Stimulated activated CD4-positive, alpha-beta T cell treated with anti-CD3 and anti-CD28 coated beads, Interleukin-12 subunit alpha, Interleukin-12 subunit beta, amount 100 ng/mL, for 4 hours (primary cell): Measurements from ENCODE around the gene TNRC6B.
"Not testable (repeated sequence)": the region's sequence is repeated elsewhere in the genome, so short reads cannot be mapped to it uniquely, and the experiment has no call there.

Experiments
- DNase-seq: peaks from one replicate; pipeline ENCODE4 v3.0.0-alpha.2; 2020

The TNRC6B gene

GRCh38 chr22:40177738-40178416, at the start of gene TNRC6B:
TSS of gene TNRC6B (plus strand) at chr22:40177925. CDS start at chr22:40178136, 211 bp downstream.
- peak; percentile 48 for DNase-seq

- no peak for DNase-seq
Measured at GRCh38 chr22:40128989-40129388, 48.7 kb upstream of the TNRC6B start.

- DNase-seq: no peak
Measured at GRCh38 chr22:40137132-40137531, 40.6 kb upstream of the TNRC6B start.

GRCh38 chr22:40138866-40139265, 38.9 kb upstream of the TNRC6B start:
- no peak for DNase-seq

- no peak for DNase-seq
Measured at GRCh38 chr22:40147388-40148176, 30.1 kb upstream of the TNRC6B start.

- no peak for DNase-seq
Measured at GRCh38 chr22:40153192-40153591, 24.5 kb upstream of the TNRC6B start.

- no peak for DNase-seq
Measured at GRCh38 chr22:40153705-40154104, 24.0 kb upstream of the TNRC6B start.

- no peak for DNase-seq
Measured at GRCh38 chr22:40156001-40156516, 21.7 kb upstream of the TNRC6B start.

GRCh38 chr22:40156682-40157081, 21.0 kb upstream of the TNRC6B start:
- not testable (repeated sequence) for DNase-seq

- DNase-seq: no peak
Measured at GRCh38 chr22:40157330-40157945, 20.3 kb upstream of the TNRC6B start.

GRCh38 chr22:40161194-40161593, 16.5 kb upstream of the TNRC6B start:
- no peak for DNase-seq

GRCh38 chr22:40165537-40165936, 12.2 kb upstream of the TNRC6B start:
- not testable (repeated sequence) for DNase-seq

GRCh38 chr22:40175611-40176244, 2.0 kb upstream of the TNRC6B start:
- DNase-seq: no peak

- peak; percentile 63 for DNase-seq
Measured at GRCh38 chr22:40176921-40177737, 596 bp upstream of the TNRC6B start.

- no peak for DNase-seq
Measured at GRCh38 chr22:40178417-40179409, 988 bp downstream of the TNRC6B start.

GRCh38 chr22:40179526-40179925, 1.8 kb downstream of the TNRC6B start:
- DNase-seq: no peak

GRCh38 chr22:40180403-40180802, 2.7 kb downstream of the TNRC6B start:
- no peak for DNase-seq

GRCh38 chr22:40181323-40181722, 3.6 kb downstream of the TNRC6B start:
- DNase-seq: no peak

- DNase-seq: no peak
Measured at GRCh38 chr22:40182231-40182835, 4.6 kb downstream of the TNRC6B start.

- no peak for DNase-seq
Measured at GRCh38 chr22:40183029-40183581, 5.4 kb downstream of the TNRC6B start.
